Measurements from ENCODE around the gene PKN1. TPM values are rescaled to one million over a fixed set of nuclear protein-coding genes. Genes with fewer than 3 reads are reported as not detected.

PKN1 gene
- total RNA-seq, 1 donor from 2014 or later: 106 TPM

- peaks cover 15% of the 10 kb centered on the region for H3K36me3 Mint-ChIP-seq (ENCODE audit: insufficient read depth)
Measured at GRCh38 chr19:14411938-14412245, 21.2 kb upstream of the PKN1 start.

GRCh38 chr19:14412324-14412995 lies 20.6 kb upstream of the PKN1 start:
- Mint-ChIP-seq H3K36me3 (ENCODE audit: insufficient read depth) (peaks cover 15% of the 10 kb centered on the region), H3K27me3 (no peaks in the 10 kb centered on the region), H3K9me3 (ENCODE audit: low read depth) (no peaks in the 10 kb centered on the region), H3K4me3 (ENCODE audit: low read depth) (no peak overlapping the region), H3K27ac (no peak overlapping the region), H3K4me1 (ENCODE audit: low read depth) (peaks cover 9% of the 10 kb centered on the region)
- DNase-seq (ENCODE audit: low spot score, unreplicated experiment): no peak
- TF ChIP-seq, protein P1, sequence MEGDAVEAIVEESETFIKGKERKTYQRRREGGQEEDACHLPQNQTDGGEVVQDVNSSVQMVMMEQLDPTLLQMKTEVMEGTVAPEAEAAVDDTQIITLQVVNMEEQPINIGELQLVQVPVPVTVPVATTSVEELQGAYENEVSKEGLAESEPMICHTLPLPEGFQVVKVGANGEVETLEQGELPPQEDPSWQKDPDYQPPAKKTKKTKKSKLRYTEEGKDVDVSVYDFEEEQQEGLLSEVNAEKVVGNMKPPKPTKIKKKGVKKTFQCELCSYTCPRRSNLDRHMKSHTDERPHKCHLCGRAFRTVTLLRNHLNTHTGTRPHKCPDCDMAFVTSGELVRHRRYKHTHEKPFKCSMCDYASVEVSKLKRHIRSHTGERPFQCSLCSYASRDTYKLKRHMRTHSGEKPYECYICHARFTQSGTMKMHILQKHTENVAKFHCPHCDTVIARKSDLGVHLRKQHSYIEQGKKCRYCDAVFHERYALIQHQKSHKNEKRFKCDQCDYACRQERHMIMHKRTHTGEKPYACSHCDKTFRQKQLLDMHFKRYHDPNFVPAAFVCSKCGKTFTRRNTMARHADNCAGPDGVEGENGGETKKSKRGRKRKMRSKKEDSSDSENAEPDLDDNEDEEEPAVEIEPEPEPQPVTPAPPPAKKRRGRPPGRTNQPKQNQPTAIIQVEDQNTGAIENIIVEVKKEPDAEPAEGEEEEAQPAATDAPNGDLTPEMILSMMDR (IDR thresholded peaks at IDR 0.05; ENCODE audit: unreplicated experiment): no peak

More at GRCh38 chr19:14411938-14412245, 21.2 kb upstream of the PKN1 start:
- Mint-ChIP-seq H3K27me3 (no peaks in the 10 kb centered on the region), H3K9me3 (ENCODE audit: low read depth) (no peaks in the 10 kb centered on the region), H3K4me3 (ENCODE audit: low read depth) (no peak overlapping the region), H3K27ac (no peak overlapping the region), H3K4me1 (ENCODE audit: low read depth) (peaks cover 7% of the 10 kb centered on the region)
- no peak for DNase-seq (ENCODE audit: low spot score, unreplicated experiment)
- TF ChIP-seq, protein P1 (IDR thresholded peaks at IDR 0.05; ENCODE audit: unreplicated experiment): no peak

GRCh38 chr19:14412996-14413692 lies 20.0 kb upstream of the PKN1 start:
- no peak overlapping the region for H3K4me3 Mint-ChIP-seq (ENCODE audit: low read depth)
- H3K9me3 Mint-ChIP-seq (ENCODE audit: low read depth): no peaks in the 10 kb centered on the region
- H3K36me3 Mint-ChIP-seq (ENCODE audit: insufficient read depth): peaks cover 14% of the 10 kb centered on the region
- H3K27ac Mint-ChIP-seq: no peak overlapping the region
- TF ChIP-seq, protein P1 (IDR thresholded peaks at IDR 0.05; ENCODE audit: unreplicated experiment): no peak
- DNase-seq (ENCODE audit: low spot score, unreplicated experiment): no peak
- no peaks in the 10 kb centered on the region for H3K27me3 Mint-ChIP-seq
- peaks cover 11% of the 10 kb centered on the region for H3K4me1 Mint-ChIP-seq (ENCODE audit: low read depth)

- peaks cover 11% of the 10 kb centered on the region for H3K36me3 Mint-ChIP-seq (ENCODE audit: insufficient read depth)
- TF ChIP-seq, protein P1 (IDR thresholded peaks at IDR 0.05; ENCODE audit: unreplicated experiment): no peak
- H3K4me3 Mint-ChIP-seq (ENCODE audit: low read depth): no peak overlapping the region
- no peaks in the 10 kb centered on the region for H3K27me3 Mint-ChIP-seq
- no peak overlapping the region for H3K27ac Mint-ChIP-seq
- H3K4me1 Mint-ChIP-seq (ENCODE audit: low read depth): peaks cover 11% of the 10 kb centered on the region
- no peak for DNase-seq (ENCODE audit: low spot score, unreplicated experiment)
- no peaks in the 10 kb centered on the region for H3K9me3 Mint-ChIP-seq (ENCODE audit: low read depth)
Measured at GRCh38 chr19:14413693-14414181, 19.4 kb upstream of the PKN1 start.

DNA sequence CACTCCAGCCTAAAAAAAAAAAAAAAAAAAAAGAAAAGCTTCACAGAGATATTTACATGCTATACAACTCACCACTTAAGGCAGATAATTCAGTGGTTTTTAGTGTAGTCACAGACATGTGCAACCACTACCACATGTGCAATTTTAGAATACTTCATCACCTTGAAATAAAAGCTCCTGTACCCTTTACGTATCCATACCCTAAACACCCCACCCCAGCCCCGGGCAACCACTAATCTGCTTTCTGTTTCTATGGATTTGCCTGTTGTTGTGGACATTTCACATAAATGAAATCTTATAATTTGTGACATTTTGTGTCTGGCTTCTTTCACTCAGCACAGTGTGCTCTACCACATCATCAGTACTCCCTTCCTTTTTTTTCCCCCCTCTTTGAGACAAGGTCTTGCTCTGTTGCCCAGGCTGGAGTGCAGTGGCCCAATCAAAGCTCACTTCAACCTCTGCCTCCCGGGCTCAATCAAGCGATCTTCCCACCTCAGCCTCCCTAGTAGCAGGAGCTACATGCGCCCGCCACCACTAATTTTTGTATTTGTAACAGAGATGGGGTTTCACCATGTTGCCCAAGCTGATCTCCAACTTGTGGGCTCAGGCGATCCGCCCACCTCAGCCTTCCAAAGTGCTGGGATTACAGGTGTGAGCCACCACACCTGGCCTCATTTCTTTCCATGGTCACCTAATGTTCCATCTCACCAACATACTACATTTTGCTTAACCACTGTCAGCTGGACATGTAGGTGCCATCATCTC lies 18.0 kb upstream of the PKN1 start:
- Mint-ChIP-seq H3K9me3 (ENCODE audit: low read depth) (no peaks in the 10 kb centered on the region), H3K27ac (peak overlapping the region; percentile 87), H3K4me3 (ENCODE audit: low read depth) (no peak overlapping the region), H3K4me1 (ENCODE audit: low read depth) (peaks cover 12% of the 10 kb centered on the region), H3K36me3 (ENCODE audit: insufficient read depth) (peaks cover 7% of the 10 kb centered on the region), H3K27me3 (no peaks in the 10 kb centered on the region)
- TF ChIP-seq, protein P1 (IDR thresholded peaks at IDR 0.05; ENCODE audit: unreplicated experiment): no peak
- DNase-seq (ENCODE audit: low spot score, unreplicated experiment): no peak
